GM10248 (cell line): ENCODE results near the gene TFCP2L1.
"Not testable (repeated sequence)": the region's sequence is repeated elsewhere in the genome, so short reads cannot be mapped to it uniquely, and the experiment has no call there.

Experiments used
- CTCF ChIA-PET: fragments of 300-600 bp; sonication (Branson Sonifier 250); formaldehyde crosslinking; extraction: SDS; loops from one replicate; lab custom pipeline; 2021; ENCODE audit warnings: antibody characterized with exemption; lab: Yijun Ruan, JAX
- POLR2A ChIA-PET: fragments of 350-650 bp; sonication (Branson Sonifier 250); formaldehyde crosslinking; extraction: SDS; loops from one replicate; lab custom pipeline; 2020; ENCODE audit warnings: antibody characterized with exemption; lab: Yijun Ruan, JAX
- DNase-seq: peaks from one replicate; pipeline ENCODE4 v3.0.0; 2012; ENCODE audit errors: extremely low spot score
- TF ChIP-seq, protein P1 (sequence below): IDR thresholded peaks from 2 replicates; pipeline ENCODE4 v1.5.1; 2012; ENCODE audit warnings: mild to moderate bottlenecking, low read depth; ENCODE audit errors: extremely low read depth, missing control alignments, control extremely low read depth

The TFCP2L1 gene

DNA sequence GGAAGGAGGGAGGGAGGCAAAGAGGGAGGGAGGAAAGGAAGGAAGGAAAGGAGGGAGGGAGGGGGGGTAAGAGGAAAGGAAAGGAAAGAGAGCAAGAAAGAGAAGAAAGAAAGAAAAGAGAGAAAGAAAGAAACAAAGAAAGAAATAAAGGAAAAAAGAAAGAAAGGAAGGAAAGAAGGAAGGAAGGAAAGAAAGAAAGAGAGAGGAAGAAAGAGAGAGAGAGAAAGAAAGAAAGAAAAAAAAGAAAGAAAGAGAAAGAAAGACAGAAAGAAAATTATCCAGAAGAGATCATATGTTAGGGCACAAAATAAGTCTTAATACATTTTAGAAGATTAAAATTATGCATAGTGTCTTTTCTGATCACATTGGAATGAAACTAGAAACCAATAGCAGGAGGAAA lies 24.3 kb upstream of the TFCP2L1 start:
- CTCF ChIA-PET: no interaction called here
- TF ChIP-seq, protein P1, sequence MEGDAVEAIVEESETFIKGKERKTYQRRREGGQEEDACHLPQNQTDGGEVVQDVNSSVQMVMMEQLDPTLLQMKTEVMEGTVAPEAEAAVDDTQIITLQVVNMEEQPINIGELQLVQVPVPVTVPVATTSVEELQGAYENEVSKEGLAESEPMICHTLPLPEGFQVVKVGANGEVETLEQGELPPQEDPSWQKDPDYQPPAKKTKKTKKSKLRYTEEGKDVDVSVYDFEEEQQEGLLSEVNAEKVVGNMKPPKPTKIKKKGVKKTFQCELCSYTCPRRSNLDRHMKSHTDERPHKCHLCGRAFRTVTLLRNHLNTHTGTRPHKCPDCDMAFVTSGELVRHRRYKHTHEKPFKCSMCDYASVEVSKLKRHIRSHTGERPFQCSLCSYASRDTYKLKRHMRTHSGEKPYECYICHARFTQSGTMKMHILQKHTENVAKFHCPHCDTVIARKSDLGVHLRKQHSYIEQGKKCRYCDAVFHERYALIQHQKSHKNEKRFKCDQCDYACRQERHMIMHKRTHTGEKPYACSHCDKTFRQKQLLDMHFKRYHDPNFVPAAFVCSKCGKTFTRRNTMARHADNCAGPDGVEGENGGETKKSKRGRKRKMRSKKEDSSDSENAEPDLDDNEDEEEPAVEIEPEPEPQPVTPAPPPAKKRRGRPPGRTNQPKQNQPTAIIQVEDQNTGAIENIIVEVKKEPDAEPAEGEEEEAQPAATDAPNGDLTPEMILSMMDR: no peak
- POLR2A ChIA-PET: no interaction called here
- DNase-seq: no peak

DNA sequence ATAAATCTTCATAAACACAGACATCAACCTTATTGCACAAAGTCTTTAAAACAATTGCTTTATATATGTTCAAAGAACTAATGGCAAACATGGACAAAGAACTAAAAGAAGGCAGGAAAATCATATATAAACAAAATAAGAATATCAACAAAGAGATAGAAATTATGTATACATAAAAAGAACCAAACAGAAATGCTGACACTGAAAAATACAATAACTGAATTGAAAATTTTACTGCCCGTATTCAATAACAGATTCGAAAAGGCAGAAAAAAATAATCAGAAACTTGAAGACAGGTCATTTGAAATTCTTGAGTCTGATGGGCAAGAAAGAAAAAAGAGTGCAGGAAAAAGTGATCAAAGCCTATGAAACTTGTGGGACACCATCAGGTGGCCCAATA lies 22.0 kb upstream of the TFCP2L1 start:
- ChIA-PET POLR2A (no interaction called here), CTCF (no interaction called here)
- no peak for DNase-seq
- TF ChIP-seq, protein P1: no peak

DNA sequence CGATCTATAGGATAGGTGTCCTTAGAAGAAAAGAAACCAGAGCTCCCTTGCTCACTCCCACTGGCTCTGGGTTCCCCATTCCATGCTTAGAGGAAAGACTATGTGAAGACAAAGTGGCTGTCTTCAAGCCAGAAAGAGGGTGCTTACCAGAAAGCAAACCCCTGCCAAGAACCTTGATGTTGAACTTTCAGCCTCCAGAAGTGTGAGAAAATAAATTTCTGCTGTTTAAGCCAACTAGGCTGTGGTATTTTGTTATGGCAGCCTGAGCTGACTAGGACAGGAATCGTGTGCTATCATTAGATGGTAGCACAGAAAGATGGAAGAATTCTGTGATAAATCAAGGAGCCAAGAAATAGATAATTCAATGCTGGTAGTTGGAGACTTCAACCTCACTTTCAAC lies 19.9 kb upstream of the TFCP2L1 start:
- POLR2A ChIA-PET: no interaction called here
- TF ChIP-seq, protein P1: no peak
- no peak for DNase-seq
- CTCF ChIA-PET: no interaction called here

DNA sequence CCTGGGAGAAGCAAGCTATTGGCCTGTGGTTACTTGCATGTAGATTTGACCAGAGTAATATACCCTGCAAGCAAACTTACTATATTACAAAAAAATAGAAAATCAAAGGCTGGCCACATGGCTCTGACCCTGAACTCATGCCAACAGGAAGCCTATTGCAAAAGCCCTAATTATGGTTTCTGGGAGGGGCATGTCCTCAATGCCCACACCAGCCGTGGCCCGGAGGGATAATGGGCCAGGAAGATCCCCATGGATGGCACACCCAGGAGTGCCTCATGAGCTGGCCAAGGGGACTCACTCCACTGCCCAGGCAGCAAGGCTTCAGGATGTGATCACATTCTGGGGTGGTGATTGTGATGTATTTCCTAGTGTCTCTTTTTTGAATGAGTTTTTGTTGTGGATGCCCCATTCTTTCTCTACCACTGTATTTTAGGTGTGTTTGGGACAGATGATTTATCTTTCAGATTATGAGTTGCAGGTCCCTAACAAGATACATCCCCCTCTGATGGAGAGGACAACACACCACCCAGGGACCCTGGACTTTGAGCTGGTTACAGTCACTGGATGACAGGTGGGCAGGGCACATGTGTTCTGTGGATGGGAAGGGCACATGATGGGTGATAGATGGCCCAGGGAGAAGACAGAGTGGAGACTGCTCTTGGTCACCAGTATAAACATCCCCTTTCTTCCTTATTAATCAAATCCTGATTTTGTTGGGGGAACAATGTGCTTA lies 18.7 kb upstream of the TFCP2L1 start:
- ChIA-PET POLR2A (no interaction called here), CTCF (no interaction called here)
- no peak for DNase-seq
- TF ChIP-seq, protein P1: no peak

DNA sequence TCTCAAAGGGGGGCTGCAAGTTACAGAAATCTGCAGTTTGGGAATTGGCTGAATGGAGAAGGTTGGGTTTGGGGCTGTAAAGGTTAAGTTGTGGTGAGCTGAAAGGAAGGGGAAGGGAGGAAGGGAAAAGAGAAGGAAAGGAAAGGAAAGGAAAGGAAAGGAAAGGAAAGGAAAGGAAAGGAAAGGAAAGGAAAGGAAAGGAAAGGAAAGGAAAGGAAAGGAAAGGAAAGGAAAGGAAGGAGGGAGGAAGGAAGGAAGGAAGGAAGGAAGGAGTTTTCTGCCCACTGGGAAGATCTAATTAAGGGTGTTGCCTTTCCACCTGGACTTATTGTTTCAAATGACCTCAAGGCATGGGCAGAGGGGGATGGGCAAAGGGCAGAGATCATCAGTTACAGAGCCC lies 16.2 kb upstream of the TFCP2L1 start:
- ChIA-PET CTCF (interaction anchor here (1.7 kb wide), 1 partner anchor 9 kb away, joined by 3 read pairs; no protein-coding TSS in a partner anchor), POLR2A (interaction anchor here (0.7 kb wide), 1 partner anchor 20 kb away, joined by 5 read pairs; no protein-coding TSS in a partner anchor)

DNA sequence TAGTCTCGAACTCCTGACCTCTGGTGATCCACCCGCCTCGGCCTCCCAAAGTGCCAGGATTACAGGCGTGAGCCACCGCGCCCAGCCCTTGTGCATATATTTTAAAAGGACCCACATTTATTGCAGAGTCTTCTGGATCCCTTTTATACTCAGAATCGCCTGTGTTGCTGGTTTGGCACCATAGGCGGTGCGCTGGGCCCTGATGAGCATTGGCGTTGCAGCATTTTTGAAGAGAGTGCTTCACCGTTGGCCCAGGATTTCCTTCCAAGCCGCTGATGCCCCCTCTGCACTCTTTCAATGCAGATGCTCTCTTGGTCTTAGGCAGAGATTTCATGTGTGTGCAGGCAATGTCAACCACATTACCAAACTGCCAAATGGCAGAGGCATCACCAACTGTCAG lies 13.5 kb upstream of the TFCP2L1 start:
- ChIA-PET POLR2A (no interaction called here), CTCF (no interaction called here)
- TF ChIP-seq, protein P1: no peak
- DNase-seq: no peak

More for the DNA sequence above, 16.2 kb upstream of the TFCP2L1 start:
- DNase-seq: not testable (repeated sequence)

DNA sequence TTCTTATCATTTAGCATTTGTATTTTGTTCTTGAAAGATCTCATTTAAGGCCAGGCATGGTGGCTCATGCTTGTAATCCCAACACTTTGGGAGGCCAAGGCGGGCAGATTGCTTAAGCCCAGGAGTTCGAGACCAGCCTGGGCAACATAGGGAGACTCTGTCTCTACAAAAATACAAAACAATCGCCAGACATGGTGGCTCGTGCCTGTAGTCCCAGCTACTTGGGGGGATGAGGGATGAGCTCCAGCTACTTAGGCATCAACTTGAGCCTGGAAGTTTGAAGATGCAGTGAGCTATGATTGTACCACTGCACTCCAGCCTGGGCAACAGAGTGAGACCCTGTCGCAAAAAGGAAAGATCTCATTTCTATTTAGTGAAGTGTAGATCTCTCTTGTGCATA lies 12.9 kb upstream of the TFCP2L1 start:
- CTCF ChIA-PET, POLR2A ChIA-PET, DNase-seq: not testable (repeated sequence)
